GM19035 (cell line): ENCODE results near the gene MAP6.
"Not testable (repeated sequence)": the region's sequence is repeated elsewhere in the genome, so short reads cannot be mapped to it uniquely, and the experiment has no call there.

Experiments
- ATAC-seq: cut with Tn5 transposase; IDR thresholded peaks from one replicate; pipeline ENCODE4 v1.9.1; 2021; ENCODE audit not compliant: unreplicated experiment

The MAP6 gene

DNA sequence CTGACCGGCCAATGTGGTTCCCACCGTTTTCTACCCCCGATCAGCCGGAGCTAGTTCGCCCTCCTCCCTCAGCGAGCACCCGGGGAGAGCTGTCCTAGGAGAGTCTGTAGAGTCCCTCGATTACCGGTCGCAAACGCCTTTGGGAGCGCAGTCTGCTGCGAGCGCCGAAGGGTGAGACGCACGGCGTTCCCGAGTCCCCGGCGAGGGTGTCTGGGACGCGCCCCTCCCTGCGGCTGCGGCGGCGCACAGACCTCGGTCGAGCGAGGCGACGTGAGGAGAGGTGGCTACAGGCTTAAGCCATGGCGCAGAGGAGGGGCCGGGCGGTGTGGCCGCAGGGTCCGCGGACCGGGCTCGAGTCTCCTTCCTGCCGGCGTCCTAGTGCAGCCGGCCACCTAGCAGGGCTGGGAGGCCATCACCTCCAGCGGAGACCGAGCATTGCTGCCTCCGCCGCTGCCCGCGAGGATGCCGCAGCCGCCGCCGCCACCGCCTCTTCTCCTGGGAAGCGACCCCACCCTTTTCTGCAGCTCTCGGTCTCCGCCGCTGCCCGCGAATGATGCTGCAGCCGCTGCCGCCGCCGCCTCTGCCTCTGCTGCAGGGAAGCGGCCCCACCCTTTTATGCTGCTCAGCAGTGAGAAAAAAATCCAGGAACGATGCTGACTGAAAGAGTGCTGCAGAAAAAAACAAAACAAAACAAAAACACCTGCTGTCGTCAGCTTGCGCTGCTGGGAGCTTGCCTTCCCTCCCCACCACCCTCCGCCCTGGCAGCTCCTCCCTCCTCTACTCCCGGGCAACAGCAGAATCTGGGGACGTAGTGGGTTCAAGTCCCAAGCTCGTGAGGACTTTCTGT is at the start of gene MAP6:
TSS of gene MAP6 (minus strand) at position 588 of the 847 bp plus-strand sequence. CDS start 669 bp downstream, outside the sequence.
- ATAC-seq, result no peak

GRCh38 chr11:75717608-75718418 is 49.0 kb upstream of the MAP6 start, which contains the start of gene MOGAT2:
MOGAT2 (plus strand) TSS chr11:75717838; CDS start chr11:75717889, 51 bp downstream.
- ATAC-seq, result no peak

- no peak for ATAC-seq
Observed at GRCh38 chr11:75716659-75717058, 47.8 kb upstream of the MAP6 start.

GRCh38 chr11:75715688-75716087 is 46.9 kb upstream of the MAP6 start:
- no peak for ATAC-seq

DNA sequence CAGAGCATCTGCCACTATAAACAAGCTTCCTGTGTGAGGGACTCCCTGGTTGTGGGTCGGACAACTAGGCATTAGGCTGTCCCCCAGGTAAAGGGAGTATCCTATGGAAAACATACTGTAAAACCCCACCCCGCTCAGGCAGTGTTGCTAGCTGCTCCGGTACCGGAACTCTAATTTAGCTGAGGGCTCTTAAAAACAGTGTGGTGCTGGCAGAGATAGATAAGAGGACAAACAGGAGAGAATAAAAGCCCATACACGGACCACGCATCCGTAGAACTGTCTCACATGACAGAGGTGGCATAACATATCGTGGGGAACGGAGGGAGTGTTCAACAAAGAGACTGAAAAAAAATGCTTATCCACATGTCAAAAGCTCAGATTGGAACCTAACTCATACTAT is 45.4 kb upstream of the MAP6 start:
- ATAC-seq, result no peak

DNA sequence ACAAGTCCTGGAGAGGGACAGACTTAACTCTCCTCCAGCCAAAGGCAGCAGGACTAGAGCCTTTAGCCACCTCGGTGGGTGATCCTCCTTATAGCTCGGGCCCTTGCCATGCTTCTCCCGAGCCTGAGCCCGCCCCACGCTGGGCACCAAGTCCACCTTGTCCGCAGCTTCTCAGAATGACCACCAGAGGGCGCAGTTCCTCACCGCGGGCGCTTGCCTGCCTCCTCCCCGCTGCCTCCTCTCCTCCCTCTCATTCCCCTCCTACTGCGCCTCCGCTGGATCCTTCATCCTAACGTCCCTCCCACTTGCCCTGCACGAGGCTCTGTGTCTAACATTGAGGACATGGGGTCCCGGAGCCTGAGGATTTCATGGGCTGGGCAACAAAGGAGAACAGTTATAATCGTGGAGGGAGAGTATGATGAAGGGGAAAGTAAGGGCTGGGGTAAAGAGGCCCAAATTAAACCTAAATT is 37.5 kb upstream of the MAP6 start:
- peak; percentile 55 for ATAC-seq

DNA sequence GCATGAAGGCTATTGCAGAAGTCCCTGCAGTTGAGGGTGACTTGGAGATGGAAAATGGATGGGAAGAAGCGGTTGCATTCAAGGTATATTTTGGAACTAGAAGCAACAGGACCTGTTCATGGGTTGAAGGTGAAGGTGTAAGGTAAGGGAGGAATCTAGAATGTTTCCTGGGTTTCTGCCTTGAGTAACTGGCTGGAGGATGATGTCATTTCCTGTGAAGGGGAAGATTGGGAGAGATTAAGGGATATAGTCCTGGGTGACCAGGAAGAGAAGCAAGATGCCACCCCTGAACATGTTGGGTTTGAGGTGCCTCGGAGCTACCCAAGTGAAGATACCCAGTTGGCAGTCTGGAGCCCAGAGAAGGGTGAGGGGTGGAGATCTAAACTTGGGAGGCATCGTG is 36.7 kb upstream of the MAP6 start:
- no peak for ATAC-seq

DNA sequence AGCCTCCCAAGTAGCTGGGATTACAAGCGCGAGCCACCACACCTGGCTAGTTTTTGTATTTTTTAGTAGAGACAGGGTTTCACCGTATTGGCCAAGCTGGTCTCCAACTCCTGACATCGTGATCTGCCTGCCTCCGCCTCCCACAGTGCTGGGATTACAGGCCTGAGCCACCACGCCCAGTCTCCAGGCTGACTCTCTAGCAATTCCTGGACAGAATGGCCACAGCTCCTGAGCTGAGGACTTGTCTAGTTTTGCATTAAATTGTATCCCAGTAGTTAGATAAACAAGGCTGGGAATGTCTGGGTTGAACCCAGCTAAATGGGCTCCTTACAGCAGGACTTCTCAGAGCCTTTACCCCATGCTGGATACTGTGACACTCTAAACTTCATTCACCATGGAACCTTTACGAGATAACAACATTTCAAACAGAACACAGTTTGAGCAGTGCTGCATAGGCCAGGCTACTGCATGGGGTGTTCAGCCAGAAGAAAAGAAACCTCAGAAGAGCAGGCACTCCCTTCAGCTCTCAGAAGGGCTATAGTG is 34.9 kb upstream of the MAP6 start:
- no peak for ATAC-seq

- ATAC-seq, result no peak
Observed at GRCh38 chr11:75700940-75701339, 32.1 kb upstream of the MAP6 start.

DNA sequence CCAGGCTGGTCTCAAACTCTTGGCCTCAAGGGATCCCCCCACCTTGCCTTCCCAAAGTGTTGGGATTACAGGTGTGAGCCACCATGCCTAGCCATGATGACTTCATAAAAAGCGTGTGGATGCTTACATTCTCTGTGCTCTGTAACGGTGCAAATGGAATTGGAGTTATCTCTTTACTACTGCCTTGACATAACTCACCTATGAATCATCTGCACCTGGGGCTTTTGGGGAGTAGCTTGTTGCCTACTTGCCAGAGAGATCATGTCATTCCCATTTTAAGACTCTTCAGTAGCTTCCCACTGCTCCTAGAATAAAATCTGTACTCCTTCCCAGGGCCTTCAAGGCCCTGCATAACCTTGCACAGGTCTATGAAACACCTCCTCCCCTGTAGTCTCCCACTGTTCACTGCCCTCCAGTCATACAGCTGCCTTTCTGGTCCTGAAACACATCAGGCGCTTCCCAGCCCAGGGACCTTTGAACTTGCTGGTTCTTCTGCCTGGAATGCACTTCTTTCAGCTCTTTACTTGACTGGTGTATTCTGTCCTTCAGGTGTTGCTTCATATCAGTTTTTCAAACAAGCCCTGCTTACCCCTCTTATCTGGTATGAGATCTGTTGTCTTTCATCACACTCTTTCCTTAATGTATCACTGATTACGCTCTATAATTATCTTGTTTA is 29.2 kb upstream of the MAP6 start:
- ATAC-seq, result no peak

- no peak for ATAC-seq
Observed at GRCh38 chr11:75691804-75692203, 23.0 kb upstream of the MAP6 start.

- ATAC-seq, result peak; percentile 70
Observed at GRCh38 chr11:75689863-75690609, 21.2 kb upstream of the MAP6 start.

DNA sequence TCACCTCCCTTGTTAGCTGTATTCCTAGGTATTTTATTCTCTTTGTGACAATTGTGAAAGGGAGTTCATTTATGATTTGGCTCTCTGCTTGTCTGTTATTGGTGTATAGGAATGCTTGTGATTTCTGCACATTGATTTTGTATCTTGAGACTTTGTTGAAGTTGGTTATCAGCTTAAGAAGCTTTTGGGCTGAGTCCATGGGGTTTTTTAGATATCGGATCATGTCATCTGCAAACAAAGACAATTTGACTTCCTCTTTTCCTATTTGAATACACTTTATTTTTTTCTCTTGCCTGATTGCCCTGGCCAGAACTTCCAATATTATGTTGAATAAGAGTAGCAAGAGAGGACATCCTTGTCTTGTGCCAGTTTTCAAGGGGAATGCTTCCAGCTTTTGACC is 15.0 kb upstream of the MAP6 start:
- not testable (repeated sequence) for ATAC-seq

GRCh38 chr11:75679566-75679965 is 10.7 kb upstream of the MAP6 start:
- no peak for ATAC-seq

DNA sequence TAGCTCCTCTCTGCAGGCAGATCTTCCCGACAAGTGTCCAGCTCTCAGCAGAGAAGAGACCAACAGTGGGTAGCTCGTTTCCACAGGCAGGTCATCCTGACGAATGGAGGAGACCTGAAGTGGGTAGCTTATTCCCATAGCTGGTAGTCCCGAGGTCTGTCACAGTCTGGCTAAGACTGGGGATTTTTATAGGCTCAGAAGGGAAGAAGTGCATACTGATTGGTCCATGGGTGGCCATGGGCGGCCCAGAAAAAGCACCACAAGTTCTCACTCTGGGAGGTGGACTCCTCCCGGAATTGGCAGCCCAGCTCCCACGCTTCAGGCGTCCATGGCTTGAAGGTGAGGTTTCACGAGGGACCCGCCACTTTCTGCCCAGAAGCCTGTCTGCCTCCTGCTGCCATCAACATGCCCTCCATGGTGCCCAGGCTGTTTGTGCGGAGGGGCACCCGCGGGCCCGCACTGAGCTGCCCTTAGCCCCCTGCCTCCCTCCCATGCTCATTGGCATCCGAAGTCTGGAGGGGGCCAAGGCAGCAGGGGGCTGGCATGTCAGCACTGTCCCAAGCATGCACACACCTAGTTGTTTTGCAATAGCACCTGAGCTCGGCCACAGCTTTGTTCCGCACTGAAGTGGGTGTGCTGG is 9.9 kb upstream of the MAP6 start:
- ATAC-seq, result no peak

GRCh38 chr11:75677909-75678308 is 9.1 kb upstream of the MAP6 start:
- ATAC-seq, result no peak

GRCh38 chr11:75677275-75677674 is 8.4 kb upstream of the MAP6 start:
- ATAC-seq, result no peak

GRCh38 chr11:75673977-75674582 is 5.2 kb upstream of the MAP6 start:
- ATAC-seq, result no peak

DNA sequence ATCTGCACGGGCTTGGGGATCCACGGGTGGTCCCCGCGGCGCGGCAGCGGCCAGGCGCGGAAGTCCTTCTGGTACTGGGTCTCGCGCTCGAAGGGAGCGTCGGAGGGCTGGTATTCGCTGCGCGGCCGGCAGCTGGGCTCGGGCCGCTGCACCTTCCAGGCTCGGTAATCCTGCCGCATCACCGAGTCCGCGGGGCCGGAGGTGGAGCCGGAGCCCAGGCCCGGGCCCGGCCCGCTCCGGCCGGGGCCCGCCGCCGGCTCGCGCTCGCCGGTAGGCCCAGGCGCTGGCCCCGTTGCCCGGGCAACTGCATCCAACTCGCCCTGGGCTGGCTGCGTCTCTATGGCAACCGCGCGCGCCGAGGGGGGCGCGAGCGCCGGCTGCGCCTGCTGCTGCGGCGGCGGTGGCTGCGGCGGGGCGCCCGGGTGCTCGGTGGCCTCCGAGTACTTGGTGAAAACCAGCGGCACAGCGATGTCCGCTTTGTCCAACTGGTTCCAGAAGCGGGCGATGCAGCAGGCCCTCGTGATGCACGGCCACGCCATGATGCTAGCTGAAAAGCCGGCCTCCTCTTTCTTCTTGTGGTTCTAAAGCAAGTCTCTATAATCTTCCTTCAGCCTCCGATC is 897 bp downstream of the MAP6 start:
- ATAC-seq, result no peak
